HG02885 (cell line): ENCODE results near the gene BBS7.
A peak's percentile ranks its signal among the peaks of the same experiment; 100 is the strongest.

Source experiments
- ATAC-seq: cut with Tn5 transposase; IDR thresholded peaks from one replicate; pipeline ENCODE4 v1.9.1; 2021; ENCODE audit warnings: mild to moderate bottlenecking; ENCODE audit not compliant: unreplicated experiment, poor library complexity

The BBS7 gene

GRCh38 chr4:121794505-121795188 is 75.6 kb downstream of the BBS7 start:
- ATAC-seq, result no peak

GRCh38 chr4:121792966-121793365 is 77.3 kb downstream of the BBS7 start:
- ATAC-seq, result no peak

DNA sequence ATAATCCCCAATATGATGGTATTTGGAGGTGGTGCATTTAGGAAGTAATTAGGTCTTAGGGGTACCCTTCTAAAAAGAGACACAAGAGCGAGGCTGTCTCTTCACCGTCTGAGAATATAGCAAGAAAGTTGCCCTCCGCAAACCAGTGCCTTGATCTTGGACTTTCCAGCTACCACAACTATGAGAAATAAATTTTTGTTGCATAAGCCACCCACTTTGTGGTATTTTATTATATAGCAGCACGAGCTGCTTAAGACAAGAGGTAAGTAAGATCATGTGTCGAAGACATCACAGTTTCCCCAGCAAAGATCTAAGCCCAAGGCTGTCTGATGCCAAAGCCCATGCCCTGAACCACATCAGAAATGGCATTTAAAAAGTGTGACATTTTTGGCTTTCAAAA is 78.8 kb downstream of the BBS7 start:
- no peak for ATAC-seq

DNA sequence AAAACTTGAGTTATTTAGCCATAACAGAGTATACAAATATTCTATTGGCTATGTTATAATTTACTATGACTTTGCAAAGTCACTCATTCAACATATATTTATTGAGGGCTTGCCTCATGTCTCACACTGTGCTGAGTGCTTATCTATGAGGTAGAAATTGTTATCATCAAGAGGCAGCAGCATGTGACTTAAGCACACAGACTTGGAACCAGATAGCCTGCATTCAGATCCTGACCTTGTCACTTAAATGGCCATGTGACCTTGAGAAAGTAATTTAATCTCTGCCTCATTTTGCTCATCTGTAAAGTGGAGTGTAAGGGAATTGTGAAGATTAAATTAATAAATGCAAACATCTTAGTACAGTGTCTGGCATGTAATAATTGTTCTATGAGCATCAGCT is 79.3 kb downstream of the BBS7 start:
- no peak for ATAC-seq

GRCh38 chr4:121789960-121790829 is 80.1 kb downstream of the BBS7 start:
- no peak for ATAC-seq

DNA sequence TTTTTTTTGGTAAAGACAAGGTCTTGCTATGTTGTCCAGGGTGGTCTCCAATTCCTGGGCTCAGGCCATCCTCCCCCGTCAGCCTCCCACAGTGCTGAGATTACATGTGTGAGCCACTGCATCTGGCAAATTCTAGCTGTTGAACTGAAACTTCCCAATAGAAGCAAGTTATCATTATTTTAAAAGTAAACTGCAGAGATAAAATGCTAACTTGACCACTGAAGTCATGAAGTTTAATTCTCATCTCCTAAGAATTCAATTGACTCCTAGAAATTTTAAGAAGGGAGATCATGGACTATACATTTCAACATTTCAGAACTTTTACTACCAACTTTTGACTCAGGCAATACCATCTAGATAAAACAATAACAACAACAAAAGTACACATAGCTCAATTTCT is 80.8 kb downstream of the BBS7 start:
- no peak for ATAC-seq

DNA sequence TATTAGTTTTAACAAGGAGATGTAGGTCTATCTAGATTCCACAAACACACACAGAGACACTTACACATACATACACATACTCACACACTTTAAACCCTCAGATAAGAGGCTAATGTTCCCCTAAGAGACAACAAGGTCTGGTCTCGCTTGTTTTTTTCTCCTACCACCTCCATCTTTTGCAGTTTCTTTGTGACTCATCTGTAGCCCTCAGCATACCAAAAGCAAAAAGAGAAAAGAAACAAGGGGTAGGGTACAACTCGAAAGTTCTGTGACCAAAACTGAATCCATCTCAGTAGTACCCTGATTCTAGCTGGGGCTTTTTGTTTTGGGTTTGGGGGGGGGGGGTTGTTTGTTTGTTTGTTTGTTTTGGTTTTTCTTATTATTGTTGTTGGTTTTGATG is 81.4 kb downstream of the BBS7 start:
- ATAC-seq, result peak; percentile 96

DNA sequence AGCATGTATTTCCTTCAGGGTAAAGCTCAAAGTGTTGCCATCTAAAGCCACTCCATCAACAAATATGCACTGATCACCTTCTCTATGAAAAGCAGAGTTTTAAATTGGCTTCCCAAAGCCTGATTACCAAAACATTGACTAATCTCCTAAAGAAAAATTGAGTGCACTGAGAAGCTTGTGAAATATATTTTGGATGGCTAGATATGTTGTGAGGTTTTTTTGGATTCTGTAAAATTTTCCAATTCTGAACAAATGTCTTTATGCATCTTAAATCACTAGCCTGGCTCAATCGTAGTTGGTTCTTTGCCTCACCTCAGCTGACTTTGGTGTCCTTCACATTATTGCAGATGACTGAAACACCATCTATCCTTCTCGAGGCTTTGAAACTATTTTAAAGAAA is 84.1 kb downstream of the BBS7 start:
- no peak for ATAC-seq

- no peak for ATAC-seq
Measured at GRCh38 chr4:121785479-121785878, 84.8 kb downstream of the BBS7 start.

DNA sequence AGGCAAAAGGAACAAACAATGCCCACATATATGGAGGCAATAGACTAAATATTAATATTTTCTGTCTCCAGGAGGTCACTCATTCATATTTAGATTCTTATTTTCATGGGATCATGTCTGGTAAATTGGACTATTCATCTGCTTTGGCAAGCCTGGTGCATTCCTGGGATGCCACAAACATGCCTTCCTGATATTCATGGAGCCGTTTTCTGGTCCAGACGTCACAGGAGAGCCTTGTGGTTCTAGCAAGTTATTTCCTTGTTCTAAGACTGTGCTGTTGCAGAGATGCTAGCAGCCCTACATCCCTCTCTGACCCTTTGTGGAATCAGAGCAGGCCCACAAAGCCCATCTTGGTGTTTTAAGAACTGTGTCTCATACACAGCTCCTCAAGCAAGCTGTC is 85.3 kb downstream of the BBS7 start:
- ATAC-seq, result no peak

- no peak for ATAC-seq
Measured at GRCh38 chr4:121784401-121784800, 85.9 kb downstream of the BBS7 start.

DNA sequence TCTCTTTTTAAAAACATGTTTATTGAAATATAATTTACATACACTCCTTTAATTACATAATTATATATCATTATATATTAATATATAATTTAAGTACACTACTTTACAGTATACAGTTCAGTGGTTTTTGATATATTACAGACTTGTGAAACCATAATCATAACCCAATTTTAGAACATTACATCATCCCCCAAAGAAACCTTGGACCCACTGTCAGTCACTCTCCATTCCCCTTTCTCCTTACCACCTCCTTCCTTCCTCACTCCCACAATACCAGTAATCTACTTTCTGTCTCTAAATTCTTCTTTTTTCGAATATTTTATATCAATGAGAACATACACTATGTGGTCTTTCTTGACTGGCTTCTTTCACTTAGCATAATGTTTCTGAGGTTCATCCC is 87.1 kb downstream of the BBS7 start:
- ATAC-seq, result no peak

- ATAC-seq, result no peak
Measured at GRCh38 chr4:121778991-121779628, 91.2 kb downstream of the BBS7 start.

- ATAC-seq, result peak; percentile 68
Measured at GRCh38 chr4:121777625-121778024, 92.6 kb downstream of the BBS7 start.

GRCh38 chr4:121776610-121777401 is 93.5 kb downstream of the BBS7 start:
- peak; percentile 46 for ATAC-seq
